ENCODE data around the gene PRKCA. TPM values are rescaled to one million over a fixed set of nuclear protein-coding genes. Genes with fewer than 3 reads are reported as not detected.

The PRKCA gene
- total and polyA plus RNA-seq, 2 of the 13 experiments (the other 11 are each of a cell fraction or from before 2014, with no cell fraction given) = 18.5 to 21.5 TPM

DNA sequence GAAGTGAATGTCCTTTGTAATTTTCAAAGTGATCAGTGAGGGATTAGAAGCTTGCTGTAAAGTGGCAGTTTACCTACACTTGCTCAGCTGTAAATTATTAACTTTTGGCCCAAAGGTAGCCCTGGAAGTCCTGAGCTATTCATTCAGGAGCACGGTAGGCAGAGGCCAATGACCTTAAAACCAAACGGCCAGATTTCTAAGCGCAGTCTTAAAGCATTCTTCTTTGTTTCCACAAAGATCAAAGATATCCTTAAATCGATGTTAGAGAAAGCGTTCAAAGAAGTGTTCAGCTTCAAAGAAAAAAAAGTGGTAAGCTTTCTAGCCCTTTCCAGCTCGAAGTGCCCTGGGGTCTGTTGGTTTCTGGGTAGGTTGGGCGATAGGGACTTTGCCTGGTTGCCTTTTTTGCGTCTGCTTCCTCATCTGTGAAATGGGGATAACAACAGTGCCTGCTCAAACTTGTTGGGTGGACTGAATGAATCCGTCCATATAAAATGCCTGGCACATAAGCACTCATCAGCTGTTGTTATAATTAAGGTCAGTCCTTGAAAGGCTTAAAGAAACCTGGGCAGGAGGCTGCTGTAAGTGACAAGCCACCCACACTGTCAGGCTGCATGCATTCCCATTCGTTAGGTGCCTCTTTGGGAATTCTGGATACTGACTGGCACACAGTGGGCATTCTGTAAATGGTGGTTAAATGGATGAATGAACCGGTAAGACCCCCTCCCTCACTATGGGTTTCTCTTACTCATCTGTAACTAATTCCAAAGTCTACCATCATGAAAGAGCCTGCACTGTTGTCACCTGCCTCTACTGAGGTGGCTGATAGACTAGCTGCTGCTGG is 113.2 kb downstream of the PRKCA start (continued):
- TF ChIP-seq, protein P1, sequence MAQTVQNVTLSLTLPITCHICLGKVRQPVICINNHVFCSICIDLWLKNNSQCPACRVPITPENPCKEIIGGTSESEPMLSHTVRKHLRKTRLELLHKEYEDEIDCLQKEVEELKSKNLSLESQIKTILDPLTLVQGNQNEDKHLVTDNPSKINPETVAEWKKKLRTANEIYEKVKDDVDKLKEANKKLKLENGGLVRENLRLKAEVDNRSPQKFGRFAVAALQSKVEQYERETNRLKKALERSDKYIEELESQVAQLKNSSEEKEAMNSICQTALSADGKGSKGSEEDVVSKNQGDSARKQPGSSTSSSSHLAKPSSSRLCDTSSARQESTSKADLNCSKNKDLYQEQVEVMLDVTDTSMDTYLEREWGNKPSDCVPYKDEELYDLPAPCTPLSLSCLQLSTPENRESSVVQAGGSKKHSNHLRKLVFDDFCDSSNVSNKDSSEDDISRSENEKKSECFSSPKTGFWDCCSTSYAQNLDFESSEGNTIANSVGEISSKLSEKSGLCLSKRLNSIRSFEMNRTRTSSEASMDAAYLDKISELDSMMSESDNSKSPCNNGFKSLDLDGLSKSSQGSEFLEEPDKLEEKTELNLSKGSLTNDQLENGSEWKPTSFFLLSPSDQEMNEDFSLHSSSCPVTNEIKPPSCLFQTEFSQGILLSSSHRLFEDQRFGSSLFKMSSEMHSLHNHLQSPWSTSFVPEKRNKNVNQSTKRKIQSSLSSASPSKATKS (CRISPR knock-in tag; IDR thresholded peaks at IDR 0.05) = no peak
- TF ChIP-seq ASH2L (IDR thresholded peaks at IDR 0.05; ENCODE audit: insufficient read length, low read depth, low read length) (peak; percentile 90), RXRA (CRISPR knock-in tag; IDR thresholded peaks at IDR 0.05) (peak; percentile 97; the same call in 1 of the 2 replicates), ZNF75D (CRISPR knock-in tag; IDR thresholded peaks at IDR 0.05; ENCODE audit: borderline replicate concordance) (no peak), CCDC6 (CRISPR knock-in tag; IDR thresholded peaks at IDR 0.05) (peak; percentile 79; the same call in 1 of the 2 replicates), NKX3-1 (CRISPR knock-in tag; IDR thresholded peaks at IDR 0.05) (peak; percentile 49; the same call in 1 of the 2 replicates), CBFB (CRISPR knock-in tag; IDR thresholded peaks at IDR 0.05) (0 out of 2 replicates have a peak, but pooled peaks have one; percentile 48), CHD2 (IDR thresholded peaks at IDR 0.05; ENCODE audit: low read depth, low read length) (no peak), ZNF790 (CRISPR knock-in tag; IDR thresholded peaks at IDR 0.05; ENCODE audit: borderline replicate concordance) (no peak), KLF16 (CRISPR knock-in tag; IDR thresholded peaks at IDR 0.05) (peak; percentile 41 to 96; a peak in 2 of 4 replicates), SMAD1 (CRISPR knock-in tag; IDR thresholded peaks at IDR 0.05; ENCODE audit: borderline replicate concordance, low read depth) (no peak), MXD4 (CRISPR knock-in tag; IDR thresholded peaks at IDR 0.05) (no peak)
- TF ChIP-seq, protein P2, sequence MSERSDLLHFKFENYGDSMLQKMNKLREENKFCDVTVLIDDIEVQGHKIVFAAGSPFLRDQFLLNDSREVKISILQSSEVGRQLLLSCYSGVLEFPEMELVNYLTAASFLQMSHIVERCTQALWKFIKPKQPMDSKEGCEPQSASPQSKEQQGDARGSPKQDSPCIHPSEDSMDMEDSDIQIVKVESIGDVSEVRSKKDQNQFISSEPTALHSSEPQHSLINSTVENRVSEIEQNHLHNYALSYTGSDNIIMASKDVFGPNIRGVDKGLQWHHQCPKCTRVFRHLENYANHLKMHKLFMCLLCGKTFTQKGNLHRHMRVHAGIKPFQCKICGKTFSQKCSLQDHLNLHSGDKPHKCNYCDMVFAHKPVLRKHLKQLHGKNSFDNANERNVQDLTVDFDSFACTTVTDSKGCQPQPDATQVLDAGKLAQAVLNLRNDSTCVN (CRISPR knock-in tag; IDR thresholded peaks at IDR 0.05; ENCODE audit: borderline replicate concordance) = peak; percentile 6; the same call in 1 of the 2 replicates
- TF ChIP-seq, protein P3, sequence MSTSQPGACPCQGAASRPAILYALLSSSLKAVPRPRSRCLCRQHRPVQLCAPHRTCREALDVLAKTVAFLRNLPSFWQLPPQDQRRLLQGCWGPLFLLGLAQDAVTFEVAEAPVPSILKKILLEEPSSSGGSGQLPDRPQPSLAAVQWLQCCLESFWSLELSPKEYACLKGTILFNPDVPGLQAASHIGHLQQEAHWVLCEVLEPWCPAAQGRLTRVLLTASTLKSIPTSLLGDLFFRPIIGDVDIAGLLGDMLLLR (CRISPR knock-in tag; IDR thresholded peaks at IDR 0.05) = no peak
- TF ChIP-seq, protein P4, sequence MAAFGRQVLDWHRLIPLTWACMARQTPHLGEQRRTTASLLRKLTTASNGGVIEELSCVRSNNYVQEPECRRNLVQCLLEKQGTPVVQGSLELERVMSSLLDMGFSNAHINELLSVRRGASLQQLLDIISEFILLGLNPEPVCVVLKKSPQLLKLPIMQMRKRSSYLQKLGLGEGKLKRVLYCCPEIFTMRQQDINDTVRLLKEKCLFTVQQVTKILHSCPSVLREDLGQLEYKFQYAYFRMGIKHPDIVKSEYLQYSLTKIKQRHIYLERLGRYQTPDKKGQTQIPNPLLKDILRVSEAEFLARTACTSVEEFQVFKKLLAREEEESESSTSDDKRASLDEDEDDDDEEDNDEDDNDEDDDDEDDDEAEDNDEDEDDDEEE (CRISPR knock-in tag; IDR thresholded peaks at IDR 0.05) = no peak
- TF ChIP-seq, protein P5, sequence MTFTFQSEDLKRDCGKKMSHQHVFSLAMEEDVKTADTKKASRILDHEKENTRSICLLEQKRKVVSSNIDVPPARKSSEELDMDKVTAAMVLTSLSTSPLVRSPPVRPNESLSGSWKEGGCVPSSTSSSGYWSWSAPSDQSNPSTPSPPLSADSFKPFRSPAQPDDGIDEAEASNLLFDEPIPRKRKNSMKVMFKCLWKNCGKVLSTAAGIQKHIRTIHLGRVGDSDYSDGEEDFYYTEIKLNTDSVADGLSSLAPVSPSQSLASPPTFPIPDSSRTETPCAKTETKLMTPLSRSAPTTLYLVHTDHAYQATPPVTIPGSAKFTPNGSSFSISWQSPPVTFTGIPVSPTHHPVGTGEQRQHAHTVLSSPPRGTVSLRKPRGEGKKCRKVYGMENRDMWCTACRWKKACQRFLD (CRISPR knock-in tag; IDR thresholded peaks at IDR 0.05; ENCODE audit: borderline replicate concordance) = no peak
- TF ChIP-seq, protein P6, sequence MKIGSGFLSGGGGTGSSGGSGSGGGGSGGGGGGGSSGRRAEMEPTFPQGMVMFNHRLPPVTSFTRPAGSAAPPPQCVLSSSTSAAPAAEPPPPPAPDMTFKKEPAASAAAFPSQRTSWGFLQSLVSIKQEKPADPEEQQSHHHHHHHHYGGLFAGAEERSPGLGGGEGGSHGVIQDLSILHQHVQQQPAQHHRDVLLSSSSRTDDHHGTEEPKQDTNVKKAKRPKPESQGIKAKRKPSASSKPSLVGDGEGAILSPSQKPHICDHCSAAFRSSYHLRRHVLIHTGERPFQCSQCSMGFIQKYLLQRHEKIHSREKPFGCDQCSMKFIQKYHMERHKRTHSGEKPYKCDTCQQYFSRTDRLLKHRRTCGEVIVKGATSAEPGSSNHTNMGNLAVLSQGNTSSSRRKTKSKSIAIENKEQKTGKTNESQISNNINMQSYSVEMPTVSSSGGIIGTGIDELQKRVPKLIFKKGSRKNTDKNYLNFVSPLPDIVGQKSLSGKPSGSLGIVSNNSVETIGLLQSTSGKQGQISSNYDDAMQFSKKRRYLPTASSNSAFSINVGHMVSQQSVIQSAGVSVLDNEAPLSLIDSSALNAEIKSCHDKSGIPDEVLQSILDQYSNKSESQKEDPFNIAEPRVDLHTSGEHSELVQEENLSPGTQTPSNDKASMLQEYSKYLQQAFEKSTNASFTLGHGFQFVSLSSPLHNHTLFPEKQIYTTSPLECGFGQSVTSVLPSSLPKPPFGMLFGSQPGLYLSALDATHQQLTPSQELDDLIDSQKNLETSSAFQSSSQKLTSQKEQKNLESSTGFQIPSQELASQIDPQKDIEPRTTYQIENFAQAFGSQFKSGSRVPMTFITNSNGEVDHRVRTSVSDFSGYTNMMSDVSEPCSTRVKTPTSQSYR (CRISPR knock-in tag; IDR thresholded peaks at IDR 0.05; ENCODE audit: borderline replicate concordance) = 0 out of 2 replicates have a peak, but pooled peaks have one; percentile 39

Data from HepG2 (cell line).